Prostate gland (tissue), 2 donors: ENCODE data around the gene DSG4.

Experiments used
- POLR2A ChIP-seq: fragments of 450-650 bp; IDR thresholded peaks from one replicate; pipeline ENCODE4 v1.6.1; 2016; ENCODE audit warnings: antibody characterized with exemption, mild to moderate bottlenecking
- TF ChIP-seq, protein P1 (sequence below), 4 experiments: fragments of 200-600 bp in 2 of 4; fragments of 450-650 bp in 2 of 4; sonication (generic) in 2 of 4; IDR thresholded peaks; 1 replicate in 3 of 4; 2 replicates in 1 of 4; pipeline ENCODE4 v1.5.1; 2016 to 2019; ENCODE audit warnings: antibody characterized with exemption in 4 of 4, mild to moderate bottlenecking in 2 of 4, moderate library complexity in 2 of 4

DNA sequence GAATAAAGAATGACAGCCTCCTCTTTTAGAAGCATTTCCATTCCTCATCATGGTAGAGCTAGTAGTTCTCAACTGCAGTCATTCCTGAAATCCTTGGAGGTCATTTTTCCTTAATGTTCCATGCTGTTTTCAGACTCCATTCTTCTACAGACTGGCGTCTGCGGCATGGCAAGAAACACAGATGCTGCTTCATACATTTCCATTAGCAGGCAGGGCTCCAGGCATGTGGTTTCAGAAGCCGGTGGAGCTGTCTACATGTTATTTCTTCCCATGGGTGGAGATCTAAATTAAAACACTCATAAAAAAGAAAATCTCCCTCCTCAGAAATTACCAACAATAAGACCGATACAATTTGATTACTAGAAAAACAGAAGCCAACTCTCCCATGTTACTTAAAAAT is 64.9 kb downstream of the DSG4 start:
- TF ChIP-seq, protein P1, sequence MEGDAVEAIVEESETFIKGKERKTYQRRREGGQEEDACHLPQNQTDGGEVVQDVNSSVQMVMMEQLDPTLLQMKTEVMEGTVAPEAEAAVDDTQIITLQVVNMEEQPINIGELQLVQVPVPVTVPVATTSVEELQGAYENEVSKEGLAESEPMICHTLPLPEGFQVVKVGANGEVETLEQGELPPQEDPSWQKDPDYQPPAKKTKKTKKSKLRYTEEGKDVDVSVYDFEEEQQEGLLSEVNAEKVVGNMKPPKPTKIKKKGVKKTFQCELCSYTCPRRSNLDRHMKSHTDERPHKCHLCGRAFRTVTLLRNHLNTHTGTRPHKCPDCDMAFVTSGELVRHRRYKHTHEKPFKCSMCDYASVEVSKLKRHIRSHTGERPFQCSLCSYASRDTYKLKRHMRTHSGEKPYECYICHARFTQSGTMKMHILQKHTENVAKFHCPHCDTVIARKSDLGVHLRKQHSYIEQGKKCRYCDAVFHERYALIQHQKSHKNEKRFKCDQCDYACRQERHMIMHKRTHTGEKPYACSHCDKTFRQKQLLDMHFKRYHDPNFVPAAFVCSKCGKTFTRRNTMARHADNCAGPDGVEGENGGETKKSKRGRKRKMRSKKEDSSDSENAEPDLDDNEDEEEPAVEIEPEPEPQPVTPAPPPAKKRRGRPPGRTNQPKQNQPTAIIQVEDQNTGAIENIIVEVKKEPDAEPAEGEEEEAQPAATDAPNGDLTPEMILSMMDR (IDR thresholded peaks at IDR 0.05): no peak
- no peak for TF ChIP-seq POLR2A
